GM19328 (cell line): ENCODE data around the gene CCNB1.
"Not testable (repeated sequence)": the region's sequence is repeated elsewhere in the genome, so short reads cannot be mapped to it uniquely, and the experiment has no call there.

Source experiments
- ATAC-seq: cut with Tn5 transposase; IDR thresholded peaks from one replicate; pipeline ENCODE4 v1.9.1; 2021; ENCODE audit warnings: mild to moderate bottlenecking, moderate library complexity; ENCODE audit not compliant: unreplicated experiment

CCNB1 gene

GRCh38 chr5:69166686-69167492 lies at the start of gene CCNB1:
TSS of gene CCNB1 (plus strand) at chr5:69167150. CDS start at chr5:69167263, 113 bp downstream.
- peak; percentile 100 for ATAC-seq

- no peak for ATAC-seq
These were observed 37.5 kb upstream of the CCNB1 start for GRCh38 chr5:69129413-69129812.

- no peak for ATAC-seq
These were observed 36.7 kb upstream of the CCNB1 start for GRCh38 chr5:69130241-69130640.

- ATAC-seq: no peak
These were observed 35.6 kb upstream of the CCNB1 start for GRCh38 chr5:69131304-69131703.

- ATAC-seq: no peak
These were observed 32.8 kb upstream of the CCNB1 start for GRCh38 chr5:69134126-69134525.

GRCh38 chr5:69136293-69136692 lies 30.7 kb upstream of the CCNB1 start:
- peak; percentile 88 for ATAC-seq

GRCh38 chr5:69137208-69137607 lies 29.7 kb upstream of the CCNB1 start:
- not testable (repeated sequence) for ATAC-seq

GRCh38 chr5:69137807-69138206 lies 29.1 kb upstream of the CCNB1 start:
- ATAC-seq: no peak

- no peak for ATAC-seq
These were observed 28.2 kb upstream of the CCNB1 start for GRCh38 chr5:69138766-69139165.

- ATAC-seq: not testable (repeated sequence)
These were observed 26.7 kb upstream of the CCNB1 start for GRCh38 chr5:69140239-69140638.

GRCh38 chr5:69140827-69141226 lies 26.1 kb upstream of the CCNB1 start:
- ATAC-seq: no peak

- not testable (repeated sequence) for ATAC-seq
These were observed 18.4 kb upstream of the CCNB1 start for GRCh38 chr5:69148576-69148975.

- no peak for ATAC-seq
These were observed 17.8 kb upstream of the CCNB1 start for GRCh38 chr5:69148981-69149675.

- no peak for ATAC-seq
These were observed 17.3 kb upstream of the CCNB1 start for GRCh38 chr5:69149676-69150010.

- ATAC-seq: no peak
These were observed 14.2 kb upstream of the CCNB1 start for GRCh38 chr5:69152731-69153130.

GRCh38 chr5:69156456-69156855 lies 10.5 kb upstream of the CCNB1 start:
- ATAC-seq: no peak

- ATAC-seq: no peak
These were observed 8.9 kb upstream of the CCNB1 start for GRCh38 chr5:69158039-69158438.

GRCh38 chr5:69160651-69161050 lies 6.3 kb upstream of the CCNB1 start:
- ATAC-seq: no peak

GRCh38 chr5:69167493-69167855 lies 524 bp downstream of the CCNB1 start:
- ATAC-seq: no peak

- ATAC-seq: no peak
These were observed 979 bp downstream of the CCNB1 start for GRCh38 chr5:69167929-69168328.

- ATAC-seq: no peak
These were observed 3.5 kb downstream of the CCNB1 start for GRCh38 chr5:69170495-69170894.

GRCh38 chr5:69170969-69171368 lies 4.0 kb downstream of the CCNB1 start:
- ATAC-seq: no peak
